Mucosa of descending colon (tissue), 3 donors: ENCODE measurements around the gene TFDP1. TPM values are rescaled to one million over a fixed set of nuclear protein-coding genes. Genes with fewer than 3 reads are reported as not detected.

Experiments used
- ATAC-seq: fragments of 200-7000 bp; cut with Tn5 transposase; one replicate; pipeline ENCODE4 v1.9.1; 2020; ENCODE audit warnings: mild to moderate bottlenecking, moderate library complexity
- DNase-seq, 3 donors: peaks; one replicate each; pipeline ENCODE4 v3.0.0-alpha.2; 2020
- H3K36me3 ChIP-seq: fragments of 200-600 bp; one replicate; pipeline ENCODE4 v1.8.0; 2021; ENCODE audit warnings: low read depth, mild to moderate bottlenecking
- H3K4me1 ChIP-seq: fragments of 200-600 bp; one replicate; pipeline ENCODE4 v1.8.0; 2021; ENCODE audit warnings: low read depth, mild to moderate bottlenecking
- H3K4me3 ChIP-seq: fragments of 200-600 bp; one replicate; pipeline ENCODE4 v1.8.0; 2021; ENCODE audit warnings: mild to moderate bottlenecking
- H3K9me3 ChIP-seq: fragments of 200-600 bp; one replicate; pipeline ENCODE4 v1.8.0; 2021; ENCODE audit warnings: mild to moderate bottlenecking
- intact Hi-C, 2 donors: fragments of 100-400 bp; cut with DNase I in 1 of 2; cut with micrococcal nuclease in 1 of 2; formaldehyde crosslinking; loops; one replicate each; pipeline versions ENCODE4 v1.11.0 to v1.11.1; 2022; cut with DNase I, micrococcal nuclease
- total RNA-seq, 3 donors: library from RNA; stranded (reverse); fragmentation: NEBNext Ultra II Directional in 2 of 3; extraction: Animal tissue kit (Norgen Biotek cat#: 25700) in 2 of 3; gene quantifications; one replicate each; pipeline versions ENCODE4 v1.2.1 to v1.2.4, GENCODE V29; 2021 to 2023
- TF ChIP-seq, protein P1 (sequence below): fragments of 200-600 bp; IDR thresholded peaks from one replicate; pipeline ENCODE4 v1.8.0; 2022; ENCODE audit warnings: antibody characterized with exemption, mild to moderate bottlenecking
- donor health status: DM: no; HTN: no; CAD: no; lungs with moderate emphysema.
- donor health status: DM: no; HTN: no; CAD: no.
- donor health status: DM: no; HTN: yes; CAD: no.

TFDP1 gene
- total RNA-seq, 3 donors from 2014 or later = 52.7 to 66.4 (median 54.3) TPM

DNA sequence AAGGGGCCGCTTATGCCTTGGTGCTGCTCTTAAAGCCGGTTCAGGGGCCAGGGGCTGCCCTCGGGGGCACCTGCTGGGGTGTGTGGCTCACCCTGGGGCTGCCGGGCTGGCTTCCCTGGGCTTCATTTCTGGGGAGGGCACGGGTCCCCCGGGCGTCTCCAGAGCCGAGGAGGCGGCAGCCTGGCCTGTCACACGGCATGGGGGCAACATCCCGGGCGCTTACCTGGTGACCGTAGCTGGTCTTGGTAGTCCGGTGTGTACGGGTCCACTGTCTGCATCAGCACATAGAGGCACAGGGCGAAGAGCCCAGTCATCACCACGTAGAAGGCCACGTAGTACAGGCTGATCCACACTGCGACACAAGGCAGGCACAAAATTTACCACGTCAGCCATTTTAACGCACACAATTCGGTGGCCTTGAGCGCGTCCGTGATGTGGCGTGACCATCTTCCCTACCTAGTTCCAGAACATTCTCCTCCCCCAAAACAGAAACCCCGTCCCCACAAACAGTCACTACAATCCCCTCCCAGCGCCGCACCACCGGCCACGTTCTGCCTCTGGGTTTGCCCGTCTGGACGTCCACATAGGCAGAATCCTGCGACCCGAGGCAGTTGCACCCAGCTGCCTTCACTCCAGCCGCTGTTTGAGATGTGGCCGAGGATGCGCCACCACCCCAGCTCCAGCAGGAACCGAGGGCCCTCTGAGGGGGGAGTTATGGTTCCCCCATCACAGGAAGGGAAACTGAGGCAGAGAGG, 70.2 kb downstream of the TFDP1 start:
- TF ChIP-seq, protein P1, sequence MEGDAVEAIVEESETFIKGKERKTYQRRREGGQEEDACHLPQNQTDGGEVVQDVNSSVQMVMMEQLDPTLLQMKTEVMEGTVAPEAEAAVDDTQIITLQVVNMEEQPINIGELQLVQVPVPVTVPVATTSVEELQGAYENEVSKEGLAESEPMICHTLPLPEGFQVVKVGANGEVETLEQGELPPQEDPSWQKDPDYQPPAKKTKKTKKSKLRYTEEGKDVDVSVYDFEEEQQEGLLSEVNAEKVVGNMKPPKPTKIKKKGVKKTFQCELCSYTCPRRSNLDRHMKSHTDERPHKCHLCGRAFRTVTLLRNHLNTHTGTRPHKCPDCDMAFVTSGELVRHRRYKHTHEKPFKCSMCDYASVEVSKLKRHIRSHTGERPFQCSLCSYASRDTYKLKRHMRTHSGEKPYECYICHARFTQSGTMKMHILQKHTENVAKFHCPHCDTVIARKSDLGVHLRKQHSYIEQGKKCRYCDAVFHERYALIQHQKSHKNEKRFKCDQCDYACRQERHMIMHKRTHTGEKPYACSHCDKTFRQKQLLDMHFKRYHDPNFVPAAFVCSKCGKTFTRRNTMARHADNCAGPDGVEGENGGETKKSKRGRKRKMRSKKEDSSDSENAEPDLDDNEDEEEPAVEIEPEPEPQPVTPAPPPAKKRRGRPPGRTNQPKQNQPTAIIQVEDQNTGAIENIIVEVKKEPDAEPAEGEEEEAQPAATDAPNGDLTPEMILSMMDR = no peak
- DNase-seq (peak in 2 of 3 donors; percentile 20 to 31), ATAC-seq (no peak)
- intact Hi-C loops = no loop called here
- no peak overlapping the region for H3K4me3 ChIP-seq
- H3K9me3 ChIP-seq = no peaks in the 10 kb centered on the region
- no peaks in the 10 kb centered on the region for H3K36me3 ChIP-seq
- H3K4me1 ChIP-seq = peaks cover 3% of the 10 kb centered on the region

DNA sequence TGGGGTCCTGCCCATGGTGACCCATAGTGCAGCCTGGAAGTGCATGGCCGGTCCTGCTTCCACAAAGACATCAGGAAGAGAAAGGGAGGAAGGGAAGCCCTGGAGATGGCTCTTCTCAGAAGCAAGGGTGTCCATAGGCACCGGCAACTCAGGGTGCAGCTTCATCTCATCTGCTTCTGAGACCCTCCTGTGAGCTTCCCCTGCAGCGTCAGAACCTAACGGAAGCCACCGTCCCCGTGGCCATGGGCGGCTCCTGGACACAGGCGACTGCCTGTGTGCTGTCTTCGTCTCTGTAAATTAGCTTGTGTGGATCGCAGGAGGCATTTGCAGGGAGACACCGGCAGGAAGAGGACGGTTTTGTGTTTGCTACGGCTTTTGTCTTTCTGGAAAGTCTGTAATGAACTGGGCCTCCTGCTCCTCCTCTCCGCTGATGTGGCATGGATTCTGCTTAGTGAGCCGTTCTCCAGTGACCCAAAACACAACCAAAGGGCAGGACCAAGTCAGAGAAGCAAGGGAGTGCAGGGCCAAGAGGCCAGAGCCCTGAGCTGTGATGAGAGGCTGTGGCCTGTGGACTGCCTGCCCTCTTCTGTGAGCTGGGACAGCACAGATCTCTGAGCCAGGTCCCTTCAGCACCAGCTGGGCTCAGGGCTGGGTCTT, 70.9 kb downstream of the TFDP1 start:
- ATAC-seq (no peak), DNase-seq (no peak)
- Histone ChIP-seq H3K36me3 (no peaks in the 10 kb centered on the region), H3K4me1 (peaks cover 3% of the 10 kb centered on the region), H3K9me3 (no peaks in the 10 kb centered on the region), H3K4me3 (no peak overlapping the region)
- TF ChIP-seq, protein P1 = no peak
- intact Hi-C loops = no loop called here

DNA sequence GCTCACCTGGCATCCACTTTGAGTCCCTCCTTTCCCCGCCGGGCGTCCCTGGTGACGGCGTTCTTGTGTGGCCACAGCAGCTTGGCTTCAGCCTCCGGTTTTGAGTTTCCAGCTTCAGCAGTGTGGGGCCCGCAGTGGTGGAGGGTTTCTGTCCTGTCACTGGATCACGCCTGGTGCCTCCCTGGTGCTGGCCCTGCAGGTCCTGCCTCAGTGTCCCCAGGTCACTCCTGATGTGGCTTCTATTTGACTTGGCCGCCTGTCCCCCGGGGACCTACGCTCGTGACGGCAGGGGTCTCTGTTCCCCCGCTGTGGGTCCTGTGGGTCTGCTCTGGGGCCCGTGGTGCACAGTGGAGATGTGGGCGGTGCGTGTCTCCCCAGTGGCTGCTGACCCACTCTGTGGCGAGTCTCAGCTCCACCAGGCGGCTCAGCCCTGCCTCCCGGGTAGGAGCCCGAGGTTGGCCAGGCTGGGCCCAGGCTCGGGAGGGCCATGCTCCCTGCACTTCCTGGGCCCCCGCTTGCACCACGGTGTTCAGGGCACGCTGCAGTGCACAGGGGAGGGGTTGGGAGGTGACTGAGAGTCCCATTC, 71.5 kb downstream of the TFDP1 start:
- Histone ChIP-seq H3K36me3 (no peaks in the 10 kb centered on the region), H3K4me1 (peaks cover 3% of the 10 kb centered on the region), H3K4me3 (no peak overlapping the region), H3K9me3 (no peaks in the 10 kb centered on the region)
- intact Hi-C loops = no loop called here
- ATAC-seq = no peak
- peak in 2 of 3 donors; percentile 20 to 26 for DNase-seq
- TF ChIP-seq, protein P1 = no peak

DNA sequence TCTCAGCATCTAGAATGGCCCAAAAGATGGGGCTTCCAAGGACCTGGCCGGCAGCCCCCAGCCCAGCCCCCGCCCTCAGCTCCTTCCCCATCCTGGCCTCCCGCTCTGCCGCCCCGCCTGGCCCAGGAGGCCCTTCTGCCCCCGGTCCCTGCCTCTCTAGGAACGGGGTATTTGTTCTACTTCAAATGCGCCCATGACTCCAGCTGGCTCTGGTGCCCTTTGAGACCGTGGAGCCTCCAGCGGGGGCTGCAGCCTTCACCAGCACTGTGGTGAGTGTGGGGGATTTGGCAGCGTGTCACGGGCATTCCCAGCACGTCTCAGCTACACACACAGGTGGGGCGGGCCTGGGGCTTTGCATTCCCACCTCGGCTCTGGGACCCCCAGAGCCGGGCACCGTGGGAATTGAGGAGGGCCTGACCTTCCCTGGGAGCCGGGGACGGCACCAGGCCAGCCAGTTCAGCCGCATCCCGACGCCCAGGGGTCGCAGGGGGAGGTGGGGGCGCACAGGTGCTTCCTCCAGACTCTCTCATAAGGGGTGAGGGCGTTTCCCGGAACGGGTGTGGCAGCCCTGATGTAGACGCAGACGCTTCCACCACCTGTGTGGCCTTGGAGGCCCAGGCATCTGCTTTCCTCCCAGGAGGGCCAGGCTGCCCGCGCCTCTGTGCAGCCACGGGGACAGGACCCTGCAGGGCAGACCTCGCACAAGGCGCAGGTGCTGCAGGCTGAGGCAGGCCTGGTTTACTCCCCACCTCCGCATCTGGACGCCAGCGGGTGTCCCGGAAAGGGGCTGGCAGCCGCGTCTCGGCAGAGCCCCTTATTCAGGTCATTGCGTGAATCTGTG, 72.5 kb downstream of the TFDP1 start:
- peak; percentile 63 for ATAC-seq
- H3K9me3 ChIP-seq = no peaks in the 10 kb centered on the region
- intact Hi-C loops = no loop called here
- peak; percentile 52 to 57 (median 57) for DNase-seq
- TF ChIP-seq, protein P1 = no peak
- no peak overlapping the region for H3K4me3 ChIP-seq
- peaks cover 3% of the 10 kb centered on the region for H3K4me1 ChIP-seq
- H3K36me3 ChIP-seq = no peaks in the 10 kb centered on the region
